Measurements from ENCODE around the gene SH3GL2. TPM values are rescaled to one million over a fixed set of nuclear protein-coding genes. Genes with fewer than 3 reads are reported as not detected.

SH3GL2 gene
- total RNA-seq, 2 experiments from 2014 or later = not detected

GRCh38 chr9:17824616-17825264, 245.9 kb downstream of the SH3GL2 start:
- peaks cover 7% of the 10 kb centered on the region for H3K27me3 Mint-ChIP-seq
- H3K9me3 Mint-ChIP-seq = peaks cover 5% of the 10 kb centered on the region
- DNase-seq = no peak
- H3K36me3 Mint-ChIP-seq = no peaks in the 10 kb centered on the region
- H3K4me1 Mint-ChIP-seq = no peaks in the 10 kb centered on the region
- H3K4me3 Mint-ChIP-seq = no peak overlapping the region
- H3K27ac Mint-ChIP-seq = no peak overlapping the region

GRCh38 chr9:17825265-17825659, 246.4 kb downstream of the SH3GL2 start:
- no peaks in the 10 kb centered on the region for H3K36me3 Mint-ChIP-seq
- H3K4me1 Mint-ChIP-seq = no peaks in the 10 kb centered on the region
- H3K27me3 Mint-ChIP-seq = peaks cover 7% of the 10 kb centered on the region

GRCh38 chr9:17829064-17829463, 250.2 kb downstream of the SH3GL2 start:
- Mint-ChIP-seq H3K4me1 (no peaks in the 10 kb centered on the region), H3K27ac (no peak overlapping the region), H3K27me3 (peaks cover 7% of the 10 kb centered on the region), H3K36me3 (no peaks in the 10 kb centered on the region), H3K9me3 (no peaks in the 10 kb centered on the region), H3K4me3 (no peak overlapping the region)
- DNase-seq = no peak

More at GRCh38 chr9:17825265-17825659, 246.4 kb downstream of the SH3GL2 start:
- no peak for DNase-seq
- Mint-ChIP-seq H3K9me3 (peaks cover 3% of the 10 kb centered on the region), H3K4me3 (no peak overlapping the region), H3K27ac (no peak overlapping the region)

GRCh38 chr9:17829812-17830385, 251.0 kb downstream of the SH3GL2 start:
- peaks cover 3% of the 10 kb centered on the region for H3K27me3 Mint-ChIP-seq
- H3K4me1 Mint-ChIP-seq = no peaks in the 10 kb centered on the region
- DNase-seq = no peak
- no peaks in the 10 kb centered on the region for H3K9me3 Mint-ChIP-seq
- no peaks in the 10 kb centered on the region for H3K36me3 Mint-ChIP-seq
- H3K27ac Mint-ChIP-seq = no peak overlapping the region
- no peak overlapping the region for H3K4me3 Mint-ChIP-seq

GRCh38 chr9:17832812-17833211, 253.9 kb downstream of the SH3GL2 start:
- no peaks in the 10 kb centered on the region for H3K4me1 Mint-ChIP-seq
- H3K36me3 Mint-ChIP-seq = no peaks in the 10 kb centered on the region
- H3K9me3 Mint-ChIP-seq = peaks cover 4% of the 10 kb centered on the region
- H3K27ac Mint-ChIP-seq = no peak overlapping the region
- peaks cover 3% of the 10 kb centered on the region for H3K27me3 Mint-ChIP-seq
- no peak overlapping the region for H3K4me3 Mint-ChIP-seq
- DNase-seq = no peak

- no peak for DNase-seq
- Mint-ChIP-seq H3K9me3 (peaks cover 4% of the 10 kb centered on the region), H3K4me1 (no peaks in the 10 kb centered on the region), H3K27ac (no peak overlapping the region), H3K27me3 (peaks cover under 1% of the 10 kb centered on the region), H3K4me3 (no peak overlapping the region), H3K36me3 (no peaks in the 10 kb centered on the region)
Observed at GRCh38 chr9:17833846-17834245, 255.0 kb downstream of the SH3GL2 start.

- no peaks in the 10 kb centered on the region for H3K4me1 Mint-ChIP-seq
- no peak overlapping the region for H3K27ac Mint-ChIP-seq
- no peaks in the 10 kb centered on the region for H3K36me3 Mint-ChIP-seq
Observed at GRCh38 chr9:17837965-17838364, 259.1 kb downstream of the SH3GL2 start.

GRCh38 chr9:17839776-17840175, 260.9 kb downstream of the SH3GL2 start:
- H3K27me3 Mint-ChIP-seq = no peaks in the 10 kb centered on the region

More at GRCh38 chr9:17837965-17838364, 259.1 kb downstream of the SH3GL2 start:
- Mint-ChIP-seq H3K9me3 (peaks cover 5% of the 10 kb centered on the region), H3K27me3 (no peaks in the 10 kb centered on the region), H3K4me3 (no peak overlapping the region)
- DNase-seq = no peak

GRCh38 chr9:17843236-17843635, 264.4 kb downstream of the SH3GL2 start:
- Mint-ChIP-seq H3K4me3 (no peak overlapping the region), H3K36me3 (no peaks in the 10 kb centered on the region), H3K27me3 (no peaks in the 10 kb centered on the region), H3K9me3 (peaks cover 7% of the 10 kb centered on the region), H3K27ac (no peak overlapping the region), H3K4me1 (no peaks in the 10 kb centered on the region)
- no peak for DNase-seq

More at GRCh38 chr9:17839776-17840175, 260.9 kb downstream of the SH3GL2 start:
- H3K36me3 Mint-ChIP-seq = no peaks in the 10 kb centered on the region
- H3K4me1 Mint-ChIP-seq = no peaks in the 10 kb centered on the region
- H3K4me3 Mint-ChIP-seq = no peak overlapping the region
- peaks cover 11% of the 10 kb centered on the region for H3K9me3 Mint-ChIP-seq
- no peak for DNase-seq
- H3K27ac Mint-ChIP-seq = no peak overlapping the region

Measured in activated naive CD8-positive, alpha-beta T cell treated with anti-CD3 and anti-CD28 coated beads for 36 hours (primary cell).